ENCODE data around the gene IL24. TPM values are rescaled to one million over a fixed set of nuclear protein-coding genes. Genes with fewer than 3 reads are reported as not detected.

IL24 gene
- total RNA-seq, 1 experiment from 2014 or later = not detected

GRCh38 chr1:206952171-206952570, 54.9 kb downstream of the IL24 start:
- DNase-seq (ENCODE audit: low spot score) = peak; percentile 21

GRCh38 chr1:206953126-206953525, 55.9 kb downstream of the IL24 start:
- DNase-seq (ENCODE audit: low spot score) = no peak

DNA sequence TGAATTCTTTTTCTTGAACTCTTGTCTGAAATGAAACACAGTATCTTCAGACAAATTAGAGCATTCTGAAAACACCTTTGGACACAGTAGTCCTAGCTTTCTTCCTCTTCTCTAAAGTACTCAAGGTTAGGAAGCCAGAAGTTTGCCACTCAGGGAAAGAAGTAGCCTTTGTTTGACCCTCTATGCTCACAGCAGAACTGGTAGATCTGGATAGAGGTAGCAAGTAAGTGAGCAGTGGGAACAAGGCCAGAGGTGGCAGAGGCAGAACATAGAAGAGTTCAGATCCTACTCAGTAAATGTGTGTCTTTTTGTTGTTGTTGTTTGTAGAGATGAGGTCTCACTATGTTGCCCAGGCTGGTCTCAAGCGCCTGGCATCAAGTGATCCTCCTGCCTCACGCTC, 56.4 kb downstream of the IL24 start:
- DNase-seq (ENCODE audit: low spot score) = no peak

Other genes with a start within 250 kb of the IL24 start
- 46.9 and 48.6 TPM in 2 replicates for gene MAPKAPK2, start 212.5 kb upstream of the IL24 start, total RNA-seq (2014; rRNA removed; shearing (Covaris generic))
- gene IL19, start 126.7 kb upstream of the IL24 start, total RNA-seq (2014; rRNA removed; shearing (Covaris generic)) = not detected in 2 replicates
- gene IL10, start 124.9 kb upstream of the IL24 start, total RNA-seq (2014; rRNA removed; shearing (Covaris generic)) = not detected in 2 replicates
- gene IL20, start 31.8 kb upstream of the IL24 start, total RNA-seq (2014; rRNA removed; shearing (Covaris generic)) = not detected in 2 replicates
- 3.6 and 4.0 TPM in 2 replicates for gene FCMR, start 24.5 kb downstream of the IL24 start, total RNA-seq (2014; rRNA removed; shearing (Covaris generic))
- gene PIGR, start 49.0 kb downstream of the IL24 start, total RNA-seq (2014; rRNA removed; shearing (Covaris generic)) = not detected in 2 replicates
- gene FCAMR, start 73.0 kb downstream of the IL24 start, total RNA-seq (2014; rRNA removed; shearing (Covaris generic)) = not detected in 2 replicates
- gene C1orf116, start 135.3 kb downstream of the IL24 start, total RNA-seq (2014; rRNA removed; shearing (Covaris generic)) = 0.31 and 1.4 TPM in 2 replicates
- 4.4 and 5.1 TPM in 2 replicates for gene YOD1, start 153.8 kb downstream of the IL24 start, total RNA-seq (2014; rRNA removed; shearing (Covaris generic))
- 15.6 and 17.4 TPM in 2 replicates for gene PFKFB2, start 155.8 kb downstream of the IL24 start, total RNA-seq (2014; rRNA removed; shearing (Covaris generic))
- 7.3 and 11.1 TPM in 2 replicates for gene C4BPB, start 191.4 kb downstream of the IL24 start, total RNA-seq (2014; rRNA removed; shearing (Covaris generic))
- not detected in 2 replicates for gene C4BPA, start 206.8 kb downstream of the IL24 start, total RNA-seq (2014; rRNA removed; shearing (Covaris generic))

Data from A172 (cell line).